Ammon's horn (tissue), 1 donor: Measurements from ENCODE around the gene PRODH2.
"Not testable (repeated sequence)": the region's sequence is repeated elsewhere in the genome, so short reads cannot be mapped to it uniquely, and the experiment has no call there.

Experiments
- DNase-seq: peaks from one replicate; pipeline ENCODE4 v3.0.0-alpha.2; 2016; ENCODE audit warnings: low spot score

PRODH2 gene

GRCh38 chr19:35795564-35795963 lies 17.1 kb downstream of the PRODH2 start:
- DNase-seq: not testable (repeated sequence)

- DNase-seq: no peak
These were observed 19.1 kb downstream of the PRODH2 start for GRCh38 chr19:35793381-35794165.

- DNase-seq: no peak
These were observed 19.8 kb downstream of the PRODH2 start for GRCh38 chr19:35792888-35793287.

GRCh38 chr19:35792312-35792711 lies 20.3 kb downstream of the PRODH2 start:
- no peak for DNase-seq

- no peak for DNase-seq
These were observed 20.8 kb downstream of the PRODH2 start for GRCh38 chr19:35791814-35792279.

- no peak for DNase-seq
These were observed 21.4 kb downstream of the PRODH2 start for GRCh38 chr19:35790981-35791813.

GRCh38 chr19:35789978-35790944 lies 22.4 kb downstream of the PRODH2 start:
- no peak for DNase-seq

GRCh38 chr19:35789195-35789977 lies 23.3 kb downstream of the PRODH2 start:
- DNase-seq: no peak

GRCh38 chr19:35788205-35788960 lies 24.3 kb downstream of the PRODH2 start:
- no peak for DNase-seq

GRCh38 chr19:35787227-35787799 lies 25.3 kb downstream of the PRODH2 start:
- DNase-seq: no peak

- no peak for DNase-seq
These were observed 26.1 kb downstream of the PRODH2 start for GRCh38 chr19:35786299-35787160.

GRCh38 chr19:35785339-35785627 lies 27.4 kb downstream of the PRODH2 start:
- no peak for DNase-seq

- no peak for DNase-seq
These were observed 27.9 kb downstream of the PRODH2 start for GRCh38 chr19:35784503-35785338.

- no peak for DNase-seq
These were observed 28.9 kb downstream of the PRODH2 start for GRCh38 chr19:35783469-35784434.

GRCh38 chr19:35782589-35782988 lies 30.1 kb downstream of the PRODH2 start:
- DNase-seq: no peak

- DNase-seq: no peak
These were observed 31.0 kb downstream of the PRODH2 start for GRCh38 chr19:35781650-35782049.

GRCh38 chr19:35780717-35781116 lies 31.9 kb downstream of the PRODH2 start:
- DNase-seq: no peak
